ENCODE measurements around the gene C1QTNF1. TPM values are rescaled to one million over a fixed set of nuclear protein-coding genes. Genes with fewer than 3 reads are reported as not detected.
A peak's percentile ranks its signal among the peaks of the same experiment; 100 is the strongest.

The C1QTNF1 gene
- total RNA-seq, 2 experiments from 2014 or later: 0.12 to 0.14 TPM

GRCh38 chr17:78999056-78999768 lies 24.8 kb upstream of the C1QTNF1 start:
- H3K9me3 Mint-ChIP-seq: no peaks in the 10 kb centered on the region
- no peak overlapping the region for H3K27ac Mint-ChIP-seq
- H3K4me1 Mint-ChIP-seq: no peaks in the 10 kb centered on the region
- peaks cover 5% of the 10 kb centered on the region for H3K36me3 Mint-ChIP-seq
- no peak for DNase-seq
- no peak overlapping the region for H3K4me3 Mint-ChIP-seq
- no peaks in the 10 kb centered on the region for H3K27me3 Mint-ChIP-seq

GRCh38 chr17:78999947-79000395 lies 24.0 kb upstream of the C1QTNF1 start:
- DNase-seq: no peak
- peaks cover 5% of the 10 kb centered on the region for H3K36me3 Mint-ChIP-seq
- no peaks in the 10 kb centered on the region for H3K4me1 Mint-ChIP-seq
- H3K27ac Mint-ChIP-seq: no peak overlapping the region
- no peaks in the 10 kb centered on the region for H3K9me3 Mint-ChIP-seq
- H3K4me3 Mint-ChIP-seq: no peak overlapping the region
- no peaks in the 10 kb centered on the region for H3K27me3 Mint-ChIP-seq

- Mint-ChIP-seq H3K4me1 (peaks cover 2% of the 10 kb centered on the region), H3K36me3 (peaks cover 4% of the 10 kb centered on the region), H3K9me3 (no peaks in the 10 kb centered on the region), H3K4me3 (no peak overlapping the region), H3K27ac (no peak overlapping the region), H3K27me3 (no peaks in the 10 kb centered on the region)
- no peak for DNase-seq
Measured at GRCh38 chr17:79000396-79001189, 23.4 kb upstream of the C1QTNF1 start.

GRCh38 chr17:79001190-79002020 lies 22.6 kb upstream of the C1QTNF1 start:
- Mint-ChIP-seq H3K27ac (peak overlapping the region; percentile 13), H3K27me3 (no peaks in the 10 kb centered on the region), H3K9me3 (no peaks in the 10 kb centered on the region), H3K36me3 (peaks cover 4% of the 10 kb centered on the region), H3K4me1 (peaks cover 10% of the 10 kb centered on the region), H3K4me3 (no peak overlapping the region)
- no peak for DNase-seq

- H3K27me3 Mint-ChIP-seq: no peaks in the 10 kb centered on the region
- H3K4me1 Mint-ChIP-seq: peaks cover 17% of the 10 kb centered on the region
- DNase-seq: no peak
- H3K9me3 Mint-ChIP-seq: no peaks in the 10 kb centered on the region
- H3K27ac Mint-ChIP-seq: no peak overlapping the region
- no peak overlapping the region for H3K4me3 Mint-ChIP-seq
- H3K36me3 Mint-ChIP-seq: peaks cover 8% of the 10 kb centered on the region
Measured at GRCh38 chr17:79002291-79002690, 21.7 kb upstream of the C1QTNF1 start.

- DNase-seq: no peak
- peaks cover 23% of the 10 kb centered on the region for H3K4me1 Mint-ChIP-seq
- no peak overlapping the region for H3K4me3 Mint-ChIP-seq
- no peaks in the 10 kb centered on the region for H3K9me3 Mint-ChIP-seq
- peaks cover 8% of the 10 kb centered on the region for H3K36me3 Mint-ChIP-seq
- peak overlapping the region; percentile 34 for H3K27ac Mint-ChIP-seq
- H3K27me3 Mint-ChIP-seq: no peaks in the 10 kb centered on the region
Measured at GRCh38 chr17:79002796-79003593, 21.0 kb upstream of the C1QTNF1 start.

- no peak for DNase-seq
- Mint-ChIP-seq H3K4me3 (no peak overlapping the region), H3K4me1 (peaks cover 31% of the 10 kb centered on the region), H3K27me3 (no peaks in the 10 kb centered on the region), H3K9me3 (no peaks in the 10 kb centered on the region), H3K36me3 (peaks cover 11% of the 10 kb centered on the region), H3K27ac (peak overlapping the region; percentile 34)
Measured at GRCh38 chr17:79003661-79004411, 20.1 kb upstream of the C1QTNF1 start.

- H3K9me3 Mint-ChIP-seq: no peaks in the 10 kb centered on the region
- DNase-seq: no peak
- H3K27me3 Mint-ChIP-seq: no peaks in the 10 kb centered on the region
- H3K36me3 Mint-ChIP-seq: peaks cover 11% of the 10 kb centered on the region
- H3K4me1 Mint-ChIP-seq: peaks cover 31% of the 10 kb centered on the region
- H3K4me3 Mint-ChIP-seq: no peak overlapping the region
- H3K27ac Mint-ChIP-seq: no peak overlapping the region
Measured at GRCh38 chr17:79005063-79005861, 18.7 kb upstream of the C1QTNF1 start.

GRCh38 chr17:79006046-79006445 lies 17.9 kb upstream of the C1QTNF1 start:
- H3K27me3 Mint-ChIP-seq: no peaks in the 10 kb centered on the region
- peaks cover 11% of the 10 kb centered on the region for H3K36me3 Mint-ChIP-seq
- peaks cover 31% of the 10 kb centered on the region for H3K4me1 Mint-ChIP-seq
- no peak for DNase-seq
- H3K9me3 Mint-ChIP-seq: no peaks in the 10 kb centered on the region
- no peak overlapping the region for H3K27ac Mint-ChIP-seq
- no peak overlapping the region for H3K4me3 Mint-ChIP-seq

- Mint-ChIP-seq H3K4me3 (peak overlapping the region; percentile 93), H3K27me3 (no peaks in the 10 kb centered on the region), H3K27ac (peak overlapping the region; percentile 14), H3K36me3 (peaks cover 11% of the 10 kb centered on the region), H3K4me1 (peaks cover 31% of the 10 kb centered on the region), H3K9me3 (no peaks in the 10 kb centered on the region)
- DNase-seq: no peak
Measured at GRCh38 chr17:79006794-79007503, 17.0 kb upstream of the C1QTNF1 start.

- no peak for DNase-seq
- Mint-ChIP-seq H3K27me3 (no peaks in the 10 kb centered on the region), H3K9me3 (no peaks in the 10 kb centered on the region), H3K4me3 (peak overlapping the region; percentile 93), H3K27ac (peak overlapping the region; percentile 38), H3K4me1 (peaks cover 31% of the 10 kb centered on the region), H3K36me3 (peaks cover 10% of the 10 kb centered on the region)
Measured at GRCh38 chr17:79007504-79008381, 16.2 kb upstream of the C1QTNF1 start.
